Astrocyte (in vitro differentiated cells and primary cell): ENCODE data around the gene FAM229A. TPM values are rescaled to one million over a fixed set of nuclear protein-coding genes. Genes with fewer than 3 reads are reported as not detected.

Experiments
- DNase-seq: peaks from one replicate; pipeline ENCODE4 v3.0.0-alpha.2; 2010; ENCODE audit warnings: low read depth
- FAIRE-seq: peaks from 2 replicates; lab custom pipeline; 2011; peaks lifted over from hg19 to GRCh38; lab: Jason Lieb, UNC
- H2AFZ ChIP-seq: 2 replicates; pipeline ENCODE4 v1.6.0; 2012; ENCODE audit warnings: low read depth, low read length, inconsistent platforms
- H3K27ac ChIP-seq: 2 replicates; pipeline ENCODE4 v1.5.1; 2011; ENCODE audit warnings: low read depth, low read length, inconsistent platforms
- H3K27me3 ChIP-seq: 2 replicates; pipeline ENCODE4 v1.6.0; 2011; ENCODE audit warnings: low read length, inconsistent platforms; ENCODE audit not compliant: insufficient read depth
- H3K36me3 ChIP-seq: 2 replicates; pipeline ENCODE4 v1.5.1; 2011; ENCODE audit warnings: low read length, inconsistent platforms; ENCODE audit not compliant: insufficient read depth
- H3K4me1 ChIP-seq: 2 replicates; pipeline ENCODE4 v1.5.1; 2011; ENCODE audit warnings: low read length, inconsistent platforms; ENCODE audit not compliant: insufficient read depth
- H3K4me2 ChIP-seq: 2 replicates; pipeline ENCODE4 v1.6.0; 2012; ENCODE audit warnings: low read length, inconsistent platforms
- H3K4me3 ChIP-seq: 2 replicates; pipeline ENCODE4 v1.5.1; 2011; ENCODE audit warnings: low read depth, mild to moderate bottlenecking, low read length, inconsistent platforms; ENCODE audit not compliant: insufficient read depth
- H3K79me2 ChIP-seq: 2 replicates; pipeline ENCODE4 v1.6.0; 2012; ENCODE audit warnings: mild to moderate bottlenecking, low read length, inconsistent platforms; ENCODE audit not compliant: insufficient read depth
- H3K9ac ChIP-seq: 2 replicates; pipeline ENCODE4 v1.6.0; 2012; ENCODE audit warnings: mild to moderate bottlenecking, low read length, inconsistent platforms
- H3K9me3 ChIP-seq: 2 replicates; pipeline ENCODE4 v1.5.1; 2012; ENCODE audit warnings: low read depth, mild to moderate bottlenecking, low read length, inconsistent platforms; ENCODE audit not compliant: insufficient read depth
- H4K20me1 ChIP-seq: 2 replicates; pipeline ENCODE4 v1.6.0; 2012; ENCODE audit warnings: low read length, inconsistent platforms; ENCODE audit not compliant: insufficient read depth
- H3K27ac Mint-ChIP-seq: one replicate; pipeline ENCODE4 v1.8.0; 2021; ENCODE audit warnings: mild to moderate bottlenecking, mixed read lengths; ENCODE audit not compliant: unreplicated experiment
- H3K27me3 Mint-ChIP-seq: one replicate; pipeline ENCODE4 v1.8.0; 2021; ENCODE audit warnings: low read depth, mixed read lengths; ENCODE audit not compliant: unreplicated experiment
- H3K36me3 Mint-ChIP-seq: one replicate; pipeline ENCODE4 v1.8.0; 2021; ENCODE audit warnings: low read depth, mixed read lengths; ENCODE audit not compliant: unreplicated experiment
- H3K4me1 Mint-ChIP-seq: one replicate; pipeline ENCODE4 v1.8.0; 2021; ENCODE audit warnings: low read depth, mixed read lengths; ENCODE audit not compliant: unreplicated experiment
- H3K4me3 Mint-ChIP-seq: one replicate; pipeline ENCODE4 v1.8.0; 2021; ENCODE audit warnings: mild to moderate bottlenecking, moderate library complexity, mixed read lengths; ENCODE audit not compliant: unreplicated experiment
- H3K9me3 Mint-ChIP-seq: one replicate; pipeline ENCODE4 v1.8.0; 2021; ENCODE audit warnings: mild to moderate bottlenecking, mixed read lengths; ENCODE audit not compliant: unreplicated experiment
- EZH2 ChIP-seq: IDR thresholded peaks from 2 replicates; pipeline ENCODE4 v1.6.1; 2012; ENCODE audit warnings: mild to moderate bottlenecking, low read length, inconsistent platforms; ENCODE audit not compliant: insufficient read depth
- total RNA-seq: library from RNA; stranded (reverse); gene quantifications from 2 replicates; pipeline ENCODE4 v1.2.1, GENCODE V29; 2021
- TF ChIP-seq, protein P1 (sequence below): IDR thresholded peaks from 2 replicates; pipeline ENCODE4 v1.5.1; 2011; ENCODE audit warnings: low read depth, mild to moderate bottlenecking, inconsistent platforms, low read length, moderate library complexity; ENCODE audit not compliant: insufficient read depth

The FAM229A gene
- total RNA-seq, 1 donor from 2014 or later: 4.2 TPM

GRCh38 chr1:32386676-32387392 is 24.5 kb upstream of the FAM229A start:
- H3K36me3 Mint-ChIP-seq: peaks cover 7% of the 10 kb centered on the region
- DNase-seq (no peak), FAIRE-seq (no peak)
- Histone ChIP-seq H3K79me2 (peaks cover 30% of the 10 kb centered on the region), H3K4me2 (no peak overlapping the region), H3K4me3 (no peak overlapping the region), H3K9me3 (no peaks in the 10 kb centered on the region), H4K20me1 (peaks cover 45% of the 10 kb centered on the region), H3K36me3 (peaks cover 49% of the 10 kb centered on the region), H3K4me1 (no peaks in the 10 kb centered on the region), H3K9ac (no peak overlapping the region), H3K27ac (no peak overlapping the region), H3K27me3 (no peaks in the 10 kb centered on the region), H2AFZ (no peak overlapping the region)
- no peak overlapping the region for H3K4me3 Mint-ChIP-seq
- H3K27me3 Mint-ChIP-seq: no peaks in the 10 kb centered on the region
- H3K27ac Mint-ChIP-seq: no peak overlapping the region
- no peak for TF ChIP-seq EZH2
- TF ChIP-seq, protein P1, sequence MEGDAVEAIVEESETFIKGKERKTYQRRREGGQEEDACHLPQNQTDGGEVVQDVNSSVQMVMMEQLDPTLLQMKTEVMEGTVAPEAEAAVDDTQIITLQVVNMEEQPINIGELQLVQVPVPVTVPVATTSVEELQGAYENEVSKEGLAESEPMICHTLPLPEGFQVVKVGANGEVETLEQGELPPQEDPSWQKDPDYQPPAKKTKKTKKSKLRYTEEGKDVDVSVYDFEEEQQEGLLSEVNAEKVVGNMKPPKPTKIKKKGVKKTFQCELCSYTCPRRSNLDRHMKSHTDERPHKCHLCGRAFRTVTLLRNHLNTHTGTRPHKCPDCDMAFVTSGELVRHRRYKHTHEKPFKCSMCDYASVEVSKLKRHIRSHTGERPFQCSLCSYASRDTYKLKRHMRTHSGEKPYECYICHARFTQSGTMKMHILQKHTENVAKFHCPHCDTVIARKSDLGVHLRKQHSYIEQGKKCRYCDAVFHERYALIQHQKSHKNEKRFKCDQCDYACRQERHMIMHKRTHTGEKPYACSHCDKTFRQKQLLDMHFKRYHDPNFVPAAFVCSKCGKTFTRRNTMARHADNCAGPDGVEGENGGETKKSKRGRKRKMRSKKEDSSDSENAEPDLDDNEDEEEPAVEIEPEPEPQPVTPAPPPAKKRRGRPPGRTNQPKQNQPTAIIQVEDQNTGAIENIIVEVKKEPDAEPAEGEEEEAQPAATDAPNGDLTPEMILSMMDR: no peak
- no peaks in the 10 kb centered on the region for H3K9me3 Mint-ChIP-seq
- H3K4me1 Mint-ChIP-seq: no peaks in the 10 kb centered on the region

DNA sequence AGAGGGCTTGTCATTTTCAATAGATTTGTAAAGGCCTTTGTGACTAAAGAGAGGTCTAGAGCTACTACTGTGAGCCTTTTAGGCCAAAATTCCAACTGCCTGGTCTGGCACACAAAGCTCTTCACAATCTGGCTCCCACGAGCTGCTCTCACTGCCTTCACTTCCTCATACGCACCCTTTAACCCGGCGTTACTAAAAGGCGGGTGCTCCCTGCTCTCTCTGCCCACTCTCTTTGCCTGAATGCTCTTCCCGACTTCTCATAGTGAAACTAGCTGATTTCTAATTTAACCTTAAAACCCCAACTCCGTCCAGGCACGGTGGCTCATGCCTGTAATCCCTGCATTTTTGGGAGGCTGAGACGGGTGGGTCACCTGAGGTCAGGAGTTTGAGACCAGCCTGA is 17.8 kb upstream of the FAM229A start:
- H3K27me3 ChIP-seq: no peaks in the 10 kb centered on the region
- Mint-ChIP-seq H3K36me3 (peaks cover 27% of the 10 kb centered on the region), H3K27ac (no peak overlapping the region), H3K9me3 (no peaks in the 10 kb centered on the region), H3K4me1 (no peaks in the 10 kb centered on the region), H3K27me3 (no peaks in the 10 kb centered on the region), H3K4me3 (no peak overlapping the region)
- DNase-seq (no peak), FAIRE-seq (no peak)
- H3K9me3 ChIP-seq: no peaks in the 10 kb centered on the region
- H3K27ac ChIP-seq: no peak overlapping the region
- no peak overlapping the region for H3K9ac ChIP-seq
- no peaks in the 10 kb centered on the region for H3K4me1 ChIP-seq
- no peak for TF ChIP-seq EZH2
- TF ChIP-seq, protein P1: no peak
- peaks cover 11% of the 10 kb centered on the region for H4K20me1 ChIP-seq
- H2AFZ ChIP-seq: no peak overlapping the region
- H3K79me2 ChIP-seq: no peaks in the 10 kb centered on the region
- H3K36me3 ChIP-seq: peaks cover 61% of the 10 kb centered on the region
- no peak overlapping the region for H3K4me3 ChIP-seq
- no peak overlapping the region for H3K4me2 ChIP-seq

DNA sequence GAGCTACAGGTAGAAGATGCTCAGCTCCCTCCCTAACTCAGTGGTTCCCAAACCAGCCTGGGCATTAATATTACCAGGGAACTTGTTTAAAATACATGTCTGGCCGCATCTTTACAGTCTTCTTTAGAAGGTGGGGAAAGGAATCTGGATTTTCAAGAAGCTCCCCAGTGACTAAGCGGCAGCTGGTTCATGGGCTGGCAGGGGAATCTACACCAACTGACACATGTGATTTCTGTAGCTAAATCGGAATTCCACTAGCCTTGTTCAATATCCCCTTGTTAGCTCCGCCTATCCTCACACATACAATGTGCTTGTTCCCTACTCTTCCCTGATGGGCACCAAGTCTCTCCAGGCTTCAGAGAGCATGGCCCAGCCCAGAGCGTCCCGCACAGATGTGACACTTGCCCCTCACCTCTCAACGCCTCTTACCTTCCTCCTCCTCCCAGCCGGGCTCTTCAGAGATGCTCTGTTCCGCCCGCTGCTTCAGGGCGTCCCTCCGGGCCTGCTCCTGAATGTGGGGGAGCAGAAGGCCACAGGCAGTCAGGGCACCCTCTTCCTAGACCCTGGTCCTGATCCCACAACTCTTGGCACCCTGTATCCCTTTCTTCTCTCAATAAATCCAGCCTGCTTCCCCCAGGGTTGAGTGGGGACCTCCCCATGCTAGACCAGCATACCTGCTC is 15.4 kb upstream of the FAM229A start:
- no peak for DNase-seq
- FAIRE-seq: no peak
- no peak overlapping the region for H3K4me3 ChIP-seq
- Mint-ChIP-seq H3K9me3 (no peaks in the 10 kb centered on the region), H3K27me3 (no peaks in the 10 kb centered on the region), H3K27ac (no peak overlapping the region), H3K4me1 (no peaks in the 10 kb centered on the region), H3K4me3 (no peak overlapping the region), H3K36me3 (peaks cover 32% of the 10 kb centered on the region)
- no peaks in the 10 kb centered on the region for H3K4me1 ChIP-seq
- no peaks in the 10 kb centered on the region for H3K27me3 ChIP-seq
- no peak overlapping the region for H2AFZ ChIP-seq
- no peak overlapping the region for H3K27ac ChIP-seq
- no peak overlapping the region for H3K4me2 ChIP-seq
- H3K36me3 ChIP-seq: peaks cover 60% of the 10 kb centered on the region
- no peak for TF ChIP-seq EZH2
- TF ChIP-seq, protein P1: no peak
- peaks cover 12% of the 10 kb centered on the region for H4K20me1 ChIP-seq
- no peaks in the 10 kb centered on the region for H3K79me2 ChIP-seq
- H3K9ac ChIP-seq: no peak overlapping the region
- no peaks in the 10 kb centered on the region for H3K9me3 ChIP-seq
